GM23338 (cell line): ENCODE measurements around the gene ERH.

Source experiments
- CREB1 ChIP-seq: fragments of 250-450 bp; sonication (Bioruptor Pico); IDR thresholded peaks from 2 replicates; pipeline ENCODE4 v1.5.0; 2020; ENCODE audit warnings: low read depth, mild to moderate bottlenecking, moderate library complexity
- CTCF ChIP-seq, 2 experiments: fragments of 200-600 bp in 1 of 2; sonication (generic) in 1 of 2; conservative IDR thresholded peaks; 2 replicates each; pipeline versions ENCODE4 v1.5.1 to v1.6.1; 2016 to 2017; ENCODE audit warnings: antibody characterized with exemption in 2 of 2, low read depth in 2 of 2, mild to moderate bottlenecking in 2 of 2, moderate library complexity in 1 of 2
- EZH2 ChIP-seq: fragments of 200-600 bp; sonication (generic); IDR thresholded peaks from one replicate; pipeline ENCODE4 v1.8.0; 2017; ENCODE audit warnings: antibody characterized with exemption, mild to moderate bottlenecking, low read depth; ENCODE audit not compliant: unreplicated experiment
- EZH2phosphoT487 ChIP-seq: fragments of 200-600 bp; sonication (generic); IDR thresholded peaks from one replicate; pipeline ENCODE4 v1.8.1; 2018; ENCODE audit warnings: antibody characterized with exemption; ENCODE audit not compliant: unreplicated experiment
- POLR2AphosphoS5 ChIP-seq: IDR thresholded peaks from 2 replicates; pipeline ENCODE4 v1.6.1; 2016; ENCODE audit warnings: antibody characterized with exemption, low read depth
- REST ChIP-seq: IDR thresholded peaks from one replicate; pipeline ENCODE4 v1.6.1; 2018; ENCODE audit warnings: antibody characterized with exemption; ENCODE audit not compliant: unreplicated experiment
- ZNF331 ChIP-seq: fragments of 250-450 bp; sonication (Bioruptor Pico); IDR thresholded peaks from 2 replicates; pipeline ENCODE4 v1.5.0; 2020; ENCODE audit warnings: low read depth, mild to moderate bottlenecking, moderate library complexity

GRCh38 chr14:69378274-69378673 lies 19.8 kb downstream of the ERH start:
- TF ChIP-seq EZH2phosphoT487, result no peak
- TF ChIP-seq CTCF (conservative IDR thresholded peaks at IDR 0.05; ENCODE audit: low read depth in 2 of 2), result no peak
- no peak for TF ChIP-seq POLR2AphosphoS5
- no peak for TF ChIP-seq EZH2
- no peak for TF ChIP-seq REST
- TF ChIP-seq ZNF331 (CRISPR knock-in tag), result no peak
- no peak for TF ChIP-seq CREB1
